GM20000 (cell line): ENCODE results near the gene EYA2.

ENCODE experiments used
- DNase-seq: peaks from one replicate; pipeline ENCODE4 v3.0.0; 2012; ENCODE audit warnings: low spot score
- CTCF ChIP-seq: IDR thresholded peaks from 2 replicates; pipeline ENCODE4 v1.5.1; 2012; ENCODE audit warnings: mild to moderate bottlenecking, control low read depth; ENCODE audit errors: extremely low read depth, missing control alignments

Gene EYA2

GRCh38 chr20:47063407-47063806, 168.8 kb downstream of the EYA2 start:
- no peak for DNase-seq
- no peak for TF ChIP-seq CTCF

- no peak for TF ChIP-seq CTCF
- no peak for DNase-seq
These were observed 169.2 kb downstream of the EYA2 start for GRCh38 chr20:47063808-47064207.

GRCh38 chr20:47066484-47067270, 172.0 kb downstream of the EYA2 start:
- TF ChIP-seq CTCF, result no peak
- DNase-seq, result no peak

GRCh38 chr20:47067776-47068175, 173.1 kb downstream of the EYA2 start:
- no peak for DNase-seq
- TF ChIP-seq CTCF, result no peak

GRCh38 chr20:47070176-47070575, 175.5 kb downstream of the EYA2 start:
- DNase-seq, result no peak

GRCh38 chr20:47071646-47072185, 177.1 kb downstream of the EYA2 start:
- no peak for TF ChIP-seq CTCF
- no peak for DNase-seq

More at GRCh38 chr20:47070176-47070575, 175.5 kb downstream of the EYA2 start:
- TF ChIP-seq CTCF, result no peak

GRCh38 chr20:47073766-47074475, 179.3 kb downstream of the EYA2 start:
- DNase-seq, result no peak
- no peak for TF ChIP-seq CTCF
